OCI-LY3 (cell line): ENCODE measurements around the gene FICD.

Experiments used
- H2AFZ ChIP-seq: fragments of 200-600, 300-600 bp; shearing (Covaris generic); 2 replicates; pipeline ENCODE4 v1.6.0; 2014; ENCODE audit warnings: antibody characterized with exemption, low read depth, low read length
- H3K27ac ChIP-seq: fragments of 200-600, 300-600 bp; sonication (generic); 2 replicates; pipeline ENCODE4 v1.5.1; 2014; ENCODE audit warnings: mild to moderate bottlenecking, low read length, moderate library complexity, mixed read lengths
- H3K27me3 ChIP-seq: fragments of 200-600, 300-600 bp; sonication (generic); 2 replicates; pipeline ENCODE4 v1.6.1; 2014; ENCODE audit warnings: low read depth, low read length, mixed read lengths
- H3K36me3 ChIP-seq: fragments of 200-600, 300-600 bp; sonication (generic); replicated peaks from 2 replicates; pipeline ENCODE3; 2014; ENCODE audit warnings: low read depth, low read length, mixed read lengths
- H3K4me1 ChIP-seq: fragments of 300-600, 200-600 bp; sonication (generic); 2 replicates; pipeline ENCODE4 v1.6.1; 2014; ENCODE audit warnings: low read length, mixed read lengths
- H3K4me2 ChIP-seq: fragments of 200-600, 300-600 bp; sonication (generic); 2 replicates; pipeline ENCODE4 v1.6.1; 2014; ENCODE audit warnings: low read length, mixed read lengths
- H3K4me3 ChIP-seq: fragments of 300-600, 200-600 bp; sonication (generic); 2 replicates; pipeline ENCODE4 v1.5.1; 2014; ENCODE audit warnings: antibody characterized with exemption, mild to moderate bottlenecking, low read length, moderate library complexity
- H3K79me2 ChIP-seq: fragments of 300-600, 200-600 bp; shearing (Covaris generic); 2 replicates; pipeline ENCODE4 v1.6.1; 2014; ENCODE audit warnings: mild to moderate bottlenecking, low read length, mixed read lengths
- H3K9ac ChIP-seq: fragments of 300-600, 200-600 bp; shearing (Covaris generic); 2 replicates; pipeline ENCODE4 v1.6.0; 2014; ENCODE audit warnings: mild to moderate bottlenecking, low read length, moderate library complexity
- H3K9me3 ChIP-seq: fragments of 200-600, 300-600 bp; shearing (Covaris generic); 2 replicates; pipeline ENCODE4 v1.6.1; 2014; ENCODE audit warnings: low read length, mixed read lengths; ENCODE audit not compliant: insufficient read depth
- H4K20me1 ChIP-seq: fragments of 200-600, 300-600 bp; sonication (generic); 2 replicates; pipeline ENCODE4 v1.6.1; 2016; ENCODE audit warnings: low read length, mixed read lengths; ENCODE audit not compliant: insufficient read depth
- EZH2phosphoT487 ChIP-seq: fragments of 200-600 bp; shearing (Covaris generic); IDR thresholded peaks from 2 replicates; pipeline ENCODE4 v1.6.1; 2018; ENCODE audit warnings: antibody characterized with exemption, mixed run types, low read depth
- TF ChIP-seq, protein P1 (sequence below): fragments of 200-600, 300-600 bp; sonication (generic); IDR thresholded peaks from 2 replicates; pipeline ENCODE4 v1.5.1; 2014; ENCODE audit warnings: antibody characterized with exemption, low read length, low read depth

Gene FICD

DNA sequence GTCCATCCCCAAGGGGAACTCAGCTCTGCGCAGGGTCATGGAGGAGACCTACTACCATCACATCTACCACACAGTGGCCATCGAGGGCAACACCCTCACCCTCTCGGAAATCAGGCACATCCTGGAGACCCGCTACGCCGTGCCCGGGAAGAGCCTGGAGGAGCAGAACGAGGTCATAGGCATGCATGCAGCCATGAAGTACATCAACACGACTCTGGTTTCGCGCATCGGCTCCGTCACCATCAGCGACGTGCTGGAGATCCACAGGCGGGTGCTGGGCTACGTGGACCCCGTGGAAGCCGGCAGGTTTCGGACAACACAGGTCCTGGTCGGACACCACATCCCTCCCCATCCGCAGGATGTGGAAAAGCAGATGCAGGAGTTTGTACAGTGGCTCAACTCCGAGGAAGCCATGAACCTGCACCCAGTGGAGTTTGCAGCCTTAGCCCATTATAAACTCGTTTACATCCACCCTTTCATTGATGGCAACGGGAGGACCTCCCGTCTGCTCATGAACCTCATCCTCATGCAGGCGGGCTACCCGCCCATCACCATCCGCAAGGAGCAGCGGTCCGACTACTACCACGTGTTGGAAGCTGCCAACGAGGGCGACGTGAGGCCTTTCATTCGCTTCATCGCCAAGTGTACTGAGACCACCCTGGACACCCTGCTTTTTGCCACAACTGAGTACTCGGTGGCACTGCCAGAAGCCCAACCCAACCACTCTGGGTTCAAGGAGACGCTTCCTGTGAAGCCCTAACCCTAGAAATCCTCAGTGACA lies 3.8 kb downstream of the FICD start:
- Histone ChIP-seq H3K9me3 (no peaks in the 10 kb centered on the region), H2AFZ (no peak overlapping the region), H3K79me2 (peaks cover 12% of the 10 kb centered on the region), H3K27me3 (no peaks in the 10 kb centered on the region), H3K4me2 (no peak overlapping the region), H3K4me1 (peaks cover 12% of the 10 kb centered on the region), H3K4me3 (no peak overlapping the region), H3K9ac (no peak overlapping the region), H4K20me1 (0 out of 2 replicates have a peak, but pooled peaks cover 7% of the 10 kb centered on the region), H3K27ac (no peak overlapping the region), H3K36me3 (peaks cover 66% of the 10 kb centered on the region)
- no peak for TF ChIP-seq EZH2phosphoT487
- TF ChIP-seq, protein P1, sequence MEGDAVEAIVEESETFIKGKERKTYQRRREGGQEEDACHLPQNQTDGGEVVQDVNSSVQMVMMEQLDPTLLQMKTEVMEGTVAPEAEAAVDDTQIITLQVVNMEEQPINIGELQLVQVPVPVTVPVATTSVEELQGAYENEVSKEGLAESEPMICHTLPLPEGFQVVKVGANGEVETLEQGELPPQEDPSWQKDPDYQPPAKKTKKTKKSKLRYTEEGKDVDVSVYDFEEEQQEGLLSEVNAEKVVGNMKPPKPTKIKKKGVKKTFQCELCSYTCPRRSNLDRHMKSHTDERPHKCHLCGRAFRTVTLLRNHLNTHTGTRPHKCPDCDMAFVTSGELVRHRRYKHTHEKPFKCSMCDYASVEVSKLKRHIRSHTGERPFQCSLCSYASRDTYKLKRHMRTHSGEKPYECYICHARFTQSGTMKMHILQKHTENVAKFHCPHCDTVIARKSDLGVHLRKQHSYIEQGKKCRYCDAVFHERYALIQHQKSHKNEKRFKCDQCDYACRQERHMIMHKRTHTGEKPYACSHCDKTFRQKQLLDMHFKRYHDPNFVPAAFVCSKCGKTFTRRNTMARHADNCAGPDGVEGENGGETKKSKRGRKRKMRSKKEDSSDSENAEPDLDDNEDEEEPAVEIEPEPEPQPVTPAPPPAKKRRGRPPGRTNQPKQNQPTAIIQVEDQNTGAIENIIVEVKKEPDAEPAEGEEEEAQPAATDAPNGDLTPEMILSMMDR: no peak

DNA sequence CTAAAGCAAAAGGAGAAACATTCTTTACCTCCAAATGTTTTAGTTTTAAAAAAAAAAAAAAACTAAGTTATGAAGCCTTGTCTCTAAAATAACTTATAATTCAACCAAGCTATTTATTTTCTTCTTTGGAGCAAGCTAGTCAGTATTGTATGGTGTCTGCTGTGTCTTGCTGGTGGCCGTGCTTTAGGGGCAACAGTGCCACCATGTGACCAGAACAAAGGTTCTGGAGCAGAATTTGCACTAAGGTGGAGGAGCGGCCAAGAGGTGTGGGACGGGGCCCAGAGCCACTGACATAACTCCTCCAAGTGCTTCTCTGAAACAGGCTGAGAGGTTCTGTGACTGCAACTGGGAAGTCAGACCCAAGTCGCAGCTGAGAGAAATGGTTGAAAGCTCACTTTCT lies 4.5 kb downstream of the FICD start:
- TF ChIP-seq EZH2phosphoT487: no peak
- TF ChIP-seq, protein P1: peak; percentile 36
- Histone ChIP-seq H3K27me3 (no peaks in the 10 kb centered on the region), H3K4me3 (no peak overlapping the region), H3K9me3 (no peaks in the 10 kb centered on the region), H3K27ac (no peak overlapping the region), H3K79me2 (peaks cover 12% of the 10 kb centered on the region), H4K20me1 (0 out of 2 replicates have a peak, but pooled peaks cover 7% of the 10 kb centered on the region), H3K36me3 (peaks cover 73% of the 10 kb centered on the region), H2AFZ (no peak overlapping the region), H3K4me1 (peaks cover 9% of the 10 kb centered on the region), H3K4me2 (no peak overlapping the region), H3K9ac (no peak overlapping the region)

DNA sequence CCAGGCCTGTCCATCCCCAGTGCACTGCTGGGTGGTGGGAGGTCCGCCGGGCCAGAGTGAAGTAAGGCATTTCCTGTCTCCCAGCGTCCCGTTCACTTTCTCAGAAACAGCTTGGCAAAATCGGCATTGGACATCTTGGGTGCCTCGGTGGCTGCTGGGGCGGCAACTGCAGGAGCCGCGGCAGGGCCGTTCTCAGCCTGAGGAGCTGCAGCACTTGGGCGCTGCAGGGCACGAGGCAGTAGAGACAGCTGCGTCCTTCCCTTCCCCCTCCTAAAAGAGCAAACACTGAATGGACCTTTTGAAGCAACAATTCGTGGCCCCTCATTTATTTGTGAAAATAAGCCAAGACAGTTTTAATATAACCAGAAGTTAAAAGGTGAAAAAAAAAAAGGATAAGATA lies 8.3 kb downstream of the FICD start:
- TF ChIP-seq EZH2phosphoT487: no peak
- TF ChIP-seq, protein P1: no peak
- Histone ChIP-seq H2AFZ (no peak overlapping the region), H3K4me1 (no peaks in the 10 kb centered on the region), H3K4me3 (no peak overlapping the region), H4K20me1 (peaks cover 7% of the 10 kb centered on the region; the same call in 1 of the 2 replicates), H3K9ac (no peak overlapping the region), H3K4me2 (no peak overlapping the region), H3K36me3 (peaks cover 93% of the 10 kb centered on the region), H3K27me3 (no peaks in the 10 kb centered on the region), H3K27ac (no peak overlapping the region), H3K79me2 (peaks cover 5% of the 10 kb centered on the region), H3K9me3 (no peaks in the 10 kb centered on the region)

DNA sequence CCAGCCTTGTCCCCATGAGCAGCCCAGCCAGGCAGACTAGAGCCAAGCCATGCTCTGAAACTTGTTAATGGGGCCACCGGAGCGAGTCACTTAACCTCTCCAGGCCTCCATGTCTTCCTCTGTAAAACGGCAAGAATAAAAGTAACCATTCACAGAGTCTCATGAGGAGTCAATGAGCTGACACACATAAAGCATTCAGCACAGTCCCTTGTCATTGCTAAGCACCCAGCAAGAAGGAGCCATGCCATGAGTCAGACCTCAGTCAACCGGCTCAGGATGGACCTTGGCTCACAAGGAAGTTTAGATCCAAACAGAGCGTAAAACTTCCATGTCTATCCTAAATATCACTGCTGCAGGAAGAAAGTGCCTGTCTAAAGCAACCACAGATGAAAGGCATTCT lies 10.6 kb downstream of the FICD start:
- Histone ChIP-seq H3K9ac (no peak overlapping the region), H3K4me3 (no peak overlapping the region), H3K27me3 (no peaks in the 10 kb centered on the region), H3K4me1 (no peaks in the 10 kb centered on the region), H3K9me3 (no peaks in the 10 kb centered on the region), H3K27ac (no peak overlapping the region), H4K20me1 (peaks cover 9% of the 10 kb centered on the region; the same call in 1 of the 2 replicates), H3K79me2 (peaks cover 10% of the 10 kb centered on the region), H2AFZ (no peak overlapping the region), H3K36me3 (peaks cover 85% of the 10 kb centered on the region), H3K4me2 (no peak overlapping the region)
- TF ChIP-seq, protein P1: no peak
- TF ChIP-seq EZH2phosphoT487: no peak
